Activated T-cell treated with anti-CD3 and anti-CD28 coated beads for 24 hours (primary cell): ENCODE results near the gene ELP1.
"Not testable (repeated sequence)": the region's sequence is repeated elsewhere in the genome, so short reads cannot be mapped to it uniquely, and the experiment has no call there.

Source experiments
- DNase-seq: peaks from one replicate; pipeline ENCODE4 v3.0.0-alpha.2; 2020; ENCODE audit warnings: low read depth

The ELP1 gene, protein sequence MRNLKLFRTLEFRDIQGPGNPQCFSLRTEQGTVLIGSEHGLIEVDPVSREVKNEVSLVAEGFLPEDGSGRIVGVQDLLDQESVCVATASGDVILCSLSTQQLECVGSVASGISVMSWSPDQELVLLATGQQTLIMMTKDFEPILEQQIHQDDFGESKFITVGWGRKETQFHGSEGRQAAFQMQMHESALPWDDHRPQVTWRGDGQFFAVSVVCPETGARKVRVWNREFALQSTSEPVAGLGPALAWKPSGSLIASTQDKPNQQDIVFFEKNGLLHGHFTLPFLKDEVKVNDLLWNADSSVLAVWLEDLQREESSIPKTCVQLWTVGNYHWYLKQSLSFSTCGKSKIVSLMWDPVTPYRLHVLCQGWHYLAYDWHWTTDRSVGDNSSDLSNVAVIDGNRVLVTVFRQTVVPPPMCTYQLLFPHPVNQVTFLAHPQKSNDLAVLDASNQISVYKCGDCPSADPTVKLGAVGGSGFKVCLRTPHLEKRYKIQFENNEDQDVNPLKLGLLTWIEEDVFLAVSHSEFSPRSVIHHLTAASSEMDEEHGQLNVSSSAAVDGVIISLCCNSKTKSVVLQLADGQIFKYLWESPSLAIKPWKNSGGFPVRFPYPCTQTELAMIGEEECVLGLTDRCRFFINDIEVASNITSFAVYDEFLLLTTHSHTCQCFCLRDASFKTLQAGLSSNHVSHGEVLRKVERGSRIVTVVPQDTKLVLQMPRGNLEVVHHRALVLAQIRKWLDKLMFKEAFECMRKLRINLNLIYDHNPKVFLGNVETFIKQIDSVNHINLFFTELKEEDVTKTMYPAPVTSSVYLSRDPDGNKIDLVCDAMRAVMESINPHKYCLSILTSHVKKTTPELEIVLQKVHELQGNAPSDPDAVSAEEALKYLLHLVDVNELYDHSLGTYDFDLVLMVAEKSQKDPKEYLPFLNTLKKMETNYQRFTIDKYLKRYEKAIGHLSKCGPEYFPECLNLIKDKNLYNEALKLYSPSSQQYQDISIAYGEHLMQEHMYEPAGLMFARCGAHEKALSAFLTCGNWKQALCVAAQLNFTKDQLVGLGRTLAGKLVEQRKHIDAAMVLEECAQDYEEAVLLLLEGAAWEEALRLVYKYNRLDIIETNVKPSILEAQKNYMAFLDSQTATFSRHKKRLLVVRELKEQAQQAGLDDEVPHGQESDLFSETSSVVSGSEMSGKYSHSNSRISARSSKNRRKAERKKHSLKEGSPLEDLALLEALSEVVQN (N-terminal part only)

DNA sequence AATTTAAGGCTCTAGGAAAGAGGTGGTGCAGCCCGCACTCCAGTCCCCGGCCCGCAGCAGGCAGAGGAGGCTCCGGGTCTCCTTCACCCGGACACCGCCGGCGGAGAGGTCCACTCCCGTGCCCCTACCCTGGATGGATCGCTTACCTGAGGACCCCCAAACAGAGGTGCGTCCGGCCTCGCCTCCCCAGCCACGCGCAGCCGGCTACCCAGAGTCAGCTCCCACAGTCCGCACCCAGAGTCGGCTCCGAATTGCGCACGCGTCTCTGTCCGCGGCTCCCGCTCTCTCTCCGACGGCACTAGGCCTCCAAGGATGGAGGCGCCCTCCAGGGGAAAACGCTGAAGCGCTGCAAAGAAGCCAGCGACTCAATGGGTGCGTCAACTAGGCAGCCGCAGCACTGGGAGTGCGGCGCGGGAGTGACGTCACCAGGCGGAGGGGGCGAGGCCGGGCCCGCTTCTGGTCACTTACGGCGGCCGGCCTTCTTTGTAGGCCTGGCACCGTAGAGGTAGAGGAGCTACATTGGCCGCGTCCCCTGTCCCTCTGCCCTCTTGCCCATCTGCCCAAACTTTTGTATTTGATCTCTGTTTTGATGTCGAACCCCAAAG, at the start of gene ELP1:
Gene ELP1, minus strand, starts transcription at position 407 of the 605 bp plus-strand sequence. CDS start 2,978 bp downstream, outside the sequence.
- peak; percentile 84 for DNase-seq

GRCh38 chr9:108980893-108981292, 47.0 kb upstream of the ELP1 start:
- DNase-seq = no peak

- no peak for DNase-seq
Observed at GRCh38 chr9:108978205-108978604, 44.3 kb upstream of the ELP1 start.

- no peak for DNase-seq
Observed at GRCh38 chr9:108973895-108974294, 40.0 kb upstream of the ELP1 start.

DNA sequence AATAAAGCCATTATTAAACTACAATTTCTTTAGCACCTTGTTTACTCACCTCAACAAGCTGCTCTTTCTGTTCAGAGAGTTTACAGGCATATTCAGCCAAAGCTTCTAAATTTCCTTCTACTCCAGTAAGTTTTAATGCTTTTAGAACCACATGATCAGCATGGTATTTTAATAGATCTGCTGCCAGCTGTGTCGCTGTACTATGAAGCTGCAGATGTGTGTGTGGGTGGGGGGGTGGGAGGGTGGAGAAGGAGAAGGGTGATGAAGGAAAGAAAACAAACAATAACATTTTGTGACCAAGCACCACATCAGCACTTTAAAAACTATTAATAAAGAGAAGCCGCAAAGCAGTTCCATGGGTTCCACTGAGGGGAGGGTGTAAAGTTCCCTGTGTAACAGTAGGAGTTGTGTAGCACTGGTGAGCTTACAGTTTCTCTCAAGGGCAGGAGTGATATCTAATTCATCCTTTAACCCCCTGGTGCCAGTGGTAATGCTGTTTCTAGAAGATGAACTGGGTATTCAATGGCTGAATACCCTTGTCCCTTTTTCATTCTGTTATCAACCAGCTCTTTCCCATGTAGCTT, 38.8 kb upstream of the ELP1 start:
- DNase-seq = no peak

GRCh38 chr9:108972186-108972585, 38.3 kb upstream of the ELP1 start:
- DNase-seq = no peak

DNA sequence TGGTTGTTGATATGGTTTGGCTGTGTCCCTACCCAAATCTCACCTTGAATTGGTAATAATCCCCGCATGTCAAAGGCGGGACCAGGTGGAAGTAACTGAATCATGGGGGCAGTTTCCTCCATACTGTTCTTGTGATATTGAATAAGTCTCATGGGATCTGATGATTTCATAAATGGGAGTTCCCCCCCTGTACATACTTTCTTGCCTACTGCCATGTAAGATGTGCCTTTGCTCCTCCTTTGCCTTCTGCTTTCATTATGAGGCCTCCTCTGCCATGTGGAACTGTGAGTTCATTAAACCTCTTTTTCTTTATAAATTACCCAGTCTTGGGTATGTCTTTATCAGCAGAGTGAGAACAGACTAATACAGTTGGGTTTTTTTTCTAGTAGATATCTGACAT, 37.5 kb upstream of the ELP1 start:
- not testable (repeated sequence) for DNase-seq

- no peak for DNase-seq
Observed at GRCh38 chr9:108967916-108968315, 34.0 kb upstream of the ELP1 start.

- no peak for DNase-seq
Observed at GRCh38 chr9:108963459-108964143, 29.7 kb upstream of the ELP1 start.

GRCh38 chr9:108961151-108961550, 27.2 kb upstream of the ELP1 start:
- DNase-seq = no peak

DNA sequence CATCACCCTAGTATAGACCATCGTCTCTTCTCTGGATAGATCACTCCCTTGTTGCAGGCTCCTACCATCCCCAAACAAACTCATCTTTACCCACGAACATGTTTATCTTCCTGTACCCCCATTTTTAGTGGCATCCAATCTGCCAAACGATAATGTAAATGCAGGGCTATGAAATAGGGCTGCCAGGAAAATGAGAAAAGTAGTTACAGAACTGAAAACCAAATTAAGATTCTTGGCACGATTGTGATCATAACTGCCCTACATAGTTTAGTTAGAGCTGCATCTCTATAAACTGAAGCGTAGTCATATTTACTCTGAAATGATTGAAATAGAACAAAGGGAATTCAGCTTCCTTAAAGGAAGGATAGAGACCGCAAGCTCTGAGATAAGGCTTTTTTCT, 26.4 kb upstream of the ELP1 start:
- DNase-seq = no peak

DNA sequence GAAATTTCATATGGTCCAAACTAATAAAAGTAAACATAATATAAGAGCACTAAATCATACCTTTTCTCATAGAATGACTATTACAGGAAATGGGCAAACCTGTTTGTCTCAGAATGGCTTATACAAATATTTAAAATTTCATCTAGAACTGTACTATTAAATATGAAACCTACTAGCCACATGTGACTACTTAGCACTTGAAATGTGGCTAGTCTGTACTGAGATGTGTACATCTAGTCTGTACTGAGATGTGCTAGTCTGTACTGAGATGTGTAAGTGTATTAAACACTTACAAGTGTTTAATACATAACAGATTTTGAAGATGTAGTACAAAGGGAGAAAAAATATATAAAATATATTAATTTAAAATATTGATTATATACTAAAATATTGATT, 22.7 kb upstream of the ELP1 start:
- DNase-seq = no peak

GRCh38 chr9:108956022-108956630, 22.2 kb upstream of the ELP1 start:
- no peak for DNase-seq

DNA sequence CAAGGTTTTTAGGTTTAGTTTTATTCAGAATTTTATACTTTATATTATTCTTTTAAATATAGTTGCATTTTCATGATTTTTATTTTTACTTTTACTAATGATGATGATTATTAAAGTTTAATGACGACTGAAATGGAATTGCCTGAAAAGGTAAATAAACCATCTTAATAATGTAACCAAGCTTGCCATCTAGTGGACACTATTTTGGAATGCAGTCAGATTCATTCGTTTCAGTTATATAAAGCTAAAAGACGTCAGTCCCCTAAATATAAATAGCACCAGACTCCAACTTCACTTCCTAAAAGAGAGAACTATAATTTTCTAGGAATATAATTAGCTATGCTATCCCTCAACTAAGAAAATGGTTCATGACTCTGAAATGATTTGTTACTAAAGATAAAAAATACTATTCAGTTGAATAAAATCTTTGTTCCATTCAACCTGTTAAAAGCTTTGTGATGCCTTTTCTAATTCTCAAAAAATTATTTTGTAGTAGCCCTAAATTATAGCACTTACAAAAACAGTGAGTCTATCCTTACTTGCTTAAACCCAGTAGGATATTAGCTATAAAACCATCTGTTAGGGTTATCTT, 20.2 kb upstream of the ELP1 start:
- DNase-seq = no peak

DNA sequence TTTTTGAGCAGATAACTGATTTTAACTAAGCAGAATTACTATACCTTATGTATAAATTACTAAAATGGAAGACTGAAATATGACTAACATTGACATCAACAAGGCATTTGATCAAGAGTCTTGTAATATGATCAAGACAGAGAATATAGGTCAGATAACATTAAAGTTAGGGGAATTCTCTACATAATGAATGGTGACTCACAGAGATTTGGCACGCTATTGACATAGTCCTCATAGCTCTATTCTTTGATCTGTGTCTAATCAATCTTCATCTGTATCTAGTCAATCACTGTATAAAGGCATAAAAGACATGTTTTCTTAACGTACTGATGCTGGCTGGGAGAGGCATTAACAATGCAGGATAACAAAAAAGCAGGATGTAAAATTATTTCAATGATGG, 17.7 kb upstream of the ELP1 start:
- no peak for DNase-seq

- DNase-seq = no peak
Observed at GRCh38 chr9:108950168-108950567, 16.2 kb upstream of the ELP1 start.

- no peak for DNase-seq
Observed at GRCh38 chr9:108939975-108940374, 6.1 kb upstream of the ELP1 start.

- no peak for DNase-seq
Observed at GRCh38 chr9:108937561-108938305, 3.8 kb upstream of the ELP1 start.

DNA sequence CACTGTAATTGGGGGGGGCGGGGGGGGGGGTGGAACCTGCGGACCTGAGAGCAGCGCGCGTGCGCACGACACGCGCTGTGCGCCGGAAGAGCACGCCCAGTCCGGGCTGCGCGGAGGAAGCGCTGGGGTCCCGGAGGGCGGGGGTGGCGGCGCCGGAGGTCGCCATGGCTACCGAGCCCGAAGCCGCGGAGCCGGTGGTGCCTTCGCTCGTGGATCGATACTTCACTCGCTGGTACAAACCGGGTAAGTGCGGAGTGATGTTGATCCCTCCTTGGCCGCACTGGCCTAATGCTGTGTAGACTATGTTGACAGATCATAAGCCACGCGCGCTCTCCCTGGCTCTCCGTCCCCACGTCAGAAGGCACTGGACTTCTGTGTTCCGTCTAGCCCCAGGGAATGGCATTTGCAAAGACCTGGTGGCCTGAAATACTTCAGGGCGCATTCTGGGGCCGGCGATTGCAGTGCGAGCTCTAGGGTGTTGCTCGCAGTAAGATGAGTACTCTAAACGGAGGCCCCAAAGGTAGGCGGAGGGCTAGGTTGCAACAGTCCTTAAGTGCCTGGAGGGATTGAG, 484 bp upstream of the ELP1 start, which contains the start of gene ABITRAM:
Gene ABITRAM, plus strand, starts transcription at position 78 of the 571 bp plus-strand sequence. Its CDS starts 87 bp downstream, at position 165.
- DNase-seq = peak; percentile 72
